DOHH2 (cell line): Measurements from ENCODE around the gene LRRC40.
"Not testable (repeated sequence)": the region's sequence is repeated elsewhere in the genome, so short reads cannot be mapped to it uniquely, and the experiment has no call there.

ENCODE experiments used
- H3F3A ChIP-seq: fragments of 200-600 bp; sonication (generic), shearing (Covaris generic); 2 replicates; pipeline ENCODE4 v1.6.0; 2016; ENCODE audit warnings: antibody characterized with exemption, mild to moderate bottlenecking; ENCODE audit not compliant: control insufficient read depth, insufficient read depth
- H3K27ac ChIP-seq: fragments of 200-600 bp; sonication (generic); 2 replicates; pipeline ENCODE4 v1.5.1; 2014; ENCODE audit warnings: low read depth, mild to moderate bottlenecking, low read length, moderate library complexity
- H3K27me3 ChIP-seq: fragments of 200-600 bp; sonication (generic); 2 replicates; pipeline ENCODE4 v1.6.1; 2014; ENCODE audit warnings: mild to moderate bottlenecking, low read length, mixed read lengths; ENCODE audit not compliant: control insufficient read depth
- H3K36me3 ChIP-seq: fragments of 200-600 bp; sonication (generic); 2 replicates; pipeline ENCODE4 v1.6.1; 2014; ENCODE audit warnings: mild to moderate bottlenecking, low read length, moderate library complexity, mixed read lengths; ENCODE audit not compliant: control insufficient read depth
- H3K4me1 ChIP-seq: fragments of 200-600 bp; sonication (generic); 2 replicates; pipeline ENCODE4 v1.6.1; 2014; ENCODE audit warnings: mild to moderate bottlenecking, low read length, mixed read lengths; ENCODE audit not compliant: control insufficient read depth
- H3K4me2 ChIP-seq: fragments of 200-600 bp; sonication (generic); 2 replicates; pipeline ENCODE4 v1.6.0; 2014; ENCODE audit warnings: mild to moderate bottlenecking, low read length, moderate library complexity
- H3K4me3 ChIP-seq: fragments of 200-600 bp; sonication (generic); 2 replicates; pipeline ENCODE4 v1.5.1; 2014; ENCODE audit warnings: mild to moderate bottlenecking, low read length, mixed read lengths
- H3K79me2 ChIP-seq: fragments of 200-600 bp; sonication (generic); 2 replicates; pipeline ENCODE4 v1.6.1; 2014; ENCODE audit warnings: mild to moderate bottlenecking, low read length, mixed read lengths; ENCODE audit not compliant: control insufficient read depth
- H3K9me2 ChIP-seq: fragments of 200-600 bp; sonication (generic); replicated peaks from 2 replicates; pipeline ENCODE4 v1.6.1; 2014; ENCODE audit warnings: mild to moderate bottlenecking, low read length, mixed read lengths; ENCODE audit not compliant: control insufficient read depth
- H3K9me3 ChIP-seq: fragments of 200-600 bp; sonication (generic); 2 replicates; pipeline ENCODE4 v1.6.1; 2014; ENCODE audit warnings: antibody characterized with exemption, low read length, mixed read lengths; ENCODE audit not compliant: control insufficient read depth, insufficient read depth
- H4K20me1 ChIP-seq: fragments of 200-600 bp; sonication (generic); 2 replicates; pipeline ENCODE4 v1.6.0; 2014; ENCODE audit warnings: low read depth, mild to moderate bottlenecking, antibody characterized with exemption, low read length, moderate library complexity; ENCODE audit not compliant: control insufficient read depth, insufficient read depth
- EZH2phosphoT487 ChIP-seq: fragments of 200-600 bp; sonication (generic); IDR thresholded peaks from 2 replicates; pipeline ENCODE4 v1.6.1; 2017; ENCODE audit warnings: borderline replicate concordance, mild to moderate bottlenecking, antibody characterized with exemption, low read length, moderate library complexity, mixed read lengths
- TF ChIP-seq, protein P1 (sequence below): fragments of 200-600 bp; sonication (generic); IDR thresholded peaks from one replicate; pipeline ENCODE4 v1.5.1; 2014; ENCODE audit warnings: antibody characterized with exemption, mild to moderate bottlenecking, low read depth, low read length; ENCODE audit not compliant: poor library complexity, severe bottlenecking

LRRC40 gene

DNA sequence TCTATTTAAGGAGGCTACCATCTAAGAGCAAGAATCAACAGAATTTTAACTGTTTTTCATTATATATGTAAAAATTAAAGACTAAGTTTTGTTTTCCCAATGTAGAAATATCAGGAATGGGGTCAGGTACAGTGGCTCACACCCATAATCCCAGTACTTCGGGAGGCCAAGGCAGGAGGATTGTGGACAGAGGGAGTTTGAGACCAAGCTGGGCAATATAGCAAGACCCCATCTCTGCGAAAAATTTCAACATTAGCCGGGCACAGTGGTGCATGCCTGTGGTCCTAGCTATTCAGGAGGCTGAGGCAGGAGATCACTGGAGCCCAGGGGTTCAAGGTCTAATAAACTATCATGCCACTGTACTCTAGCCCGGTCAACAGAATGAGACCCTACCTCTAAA lies 5.3 kb downstream of the LRRC40 start:
- Histone ChIP-seq H4K20me1 (no peaks in the 10 kb centered on the region), H3K27me3 (no peaks in the 10 kb centered on the region), H3K36me3 (peaks cover 8% of the 10 kb centered on the region), H3K4me1 (peaks cover 24% of the 10 kb centered on the region), H3K9me3 (no peaks in the 10 kb centered on the region), H3K9me2 (no peaks in the 10 kb centered on the region), H3K4me2 (no peak overlapping the region), H3K4me3 (no peak overlapping the region), H3K27ac (no peak overlapping the region), H3F3A (0 out of 2 replicates have a peak, but pooled peaks cover 5% of the 10 kb centered on the region), H3K79me2 (peaks cover 96% of the 10 kb centered on the region)
- TF ChIP-seq EZH2phosphoT487, result no peak

DNA sequence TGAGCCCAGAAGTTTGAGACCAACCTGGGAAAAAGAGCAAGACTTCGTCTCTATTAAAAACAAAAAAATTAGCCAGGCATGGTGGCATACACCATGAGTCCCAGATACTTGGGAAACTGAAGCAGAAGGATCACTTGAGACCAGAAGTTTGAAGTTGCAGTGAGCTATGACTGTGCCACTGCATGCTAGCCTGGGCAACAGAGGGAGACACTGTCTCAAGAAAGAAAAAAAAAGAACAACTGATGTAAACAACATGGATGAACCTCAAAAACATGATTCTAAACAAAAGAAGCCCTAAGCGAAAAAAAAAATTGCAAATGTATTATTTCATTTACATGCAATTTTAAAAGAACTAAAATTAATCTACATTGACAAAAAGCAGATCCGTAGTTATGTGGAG lies 9.0 kb downstream of the LRRC40 start:
- Histone ChIP-seq H4K20me1 (no peaks in the 10 kb centered on the region), H3K4me2 (no peak overlapping the region), H3K36me3 (peaks cover 4% of the 10 kb centered on the region), H3K4me3 (no peak overlapping the region), H3F3A (0 out of 2 replicates have a peak, but pooled peaks cover 5% of the 10 kb centered on the region), H3K27ac (no peak overlapping the region), H3K9me3 (no peaks in the 10 kb centered on the region), H3K4me1 (no peaks in the 10 kb centered on the region), H3K9me2 (no peaks in the 10 kb centered on the region), H3K27me3 (no peaks in the 10 kb centered on the region), H3K79me2 (peaks cover 95% of the 10 kb centered on the region)
- no peak for TF ChIP-seq EZH2phosphoT487
- TF ChIP-seq, protein P1, sequence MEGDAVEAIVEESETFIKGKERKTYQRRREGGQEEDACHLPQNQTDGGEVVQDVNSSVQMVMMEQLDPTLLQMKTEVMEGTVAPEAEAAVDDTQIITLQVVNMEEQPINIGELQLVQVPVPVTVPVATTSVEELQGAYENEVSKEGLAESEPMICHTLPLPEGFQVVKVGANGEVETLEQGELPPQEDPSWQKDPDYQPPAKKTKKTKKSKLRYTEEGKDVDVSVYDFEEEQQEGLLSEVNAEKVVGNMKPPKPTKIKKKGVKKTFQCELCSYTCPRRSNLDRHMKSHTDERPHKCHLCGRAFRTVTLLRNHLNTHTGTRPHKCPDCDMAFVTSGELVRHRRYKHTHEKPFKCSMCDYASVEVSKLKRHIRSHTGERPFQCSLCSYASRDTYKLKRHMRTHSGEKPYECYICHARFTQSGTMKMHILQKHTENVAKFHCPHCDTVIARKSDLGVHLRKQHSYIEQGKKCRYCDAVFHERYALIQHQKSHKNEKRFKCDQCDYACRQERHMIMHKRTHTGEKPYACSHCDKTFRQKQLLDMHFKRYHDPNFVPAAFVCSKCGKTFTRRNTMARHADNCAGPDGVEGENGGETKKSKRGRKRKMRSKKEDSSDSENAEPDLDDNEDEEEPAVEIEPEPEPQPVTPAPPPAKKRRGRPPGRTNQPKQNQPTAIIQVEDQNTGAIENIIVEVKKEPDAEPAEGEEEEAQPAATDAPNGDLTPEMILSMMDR, result no peak

DNA sequence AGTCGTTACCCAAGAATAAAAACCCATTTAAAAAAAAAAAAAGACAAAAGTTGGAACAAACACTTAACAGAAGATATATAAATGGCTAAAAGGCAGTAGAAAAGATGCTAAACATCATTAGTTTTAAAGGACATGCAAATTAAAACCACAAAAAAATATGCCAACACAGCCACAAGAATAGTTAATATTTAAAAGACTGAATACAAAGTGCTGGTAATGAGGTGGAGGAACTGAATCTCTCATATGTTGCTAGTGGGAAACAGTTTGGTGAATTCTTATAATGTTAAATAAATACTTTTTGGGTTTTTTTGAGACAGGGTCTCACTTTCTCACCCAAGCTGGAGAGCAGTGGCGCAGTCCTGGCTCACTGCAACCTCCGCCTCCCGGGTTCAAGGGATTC lies 10.0 kb downstream of the LRRC40 start:
- H3K9me2 ChIP-seq, result no peaks in the 10 kb centered on the region
- no peak overlapping the region for H3K27ac ChIP-seq
- peaks cover 4% of the 10 kb centered on the region for H3K36me3 ChIP-seq
- peaks cover 93% of the 10 kb centered on the region for H3K79me2 ChIP-seq
- no peaks in the 10 kb centered on the region for H3K27me3 ChIP-seq
- no peaks in the 10 kb centered on the region for H3K9me3 ChIP-seq
- TF ChIP-seq, protein P1, result no peak
- TF ChIP-seq EZH2phosphoT487, result no peak
- H3K4me2 ChIP-seq, result no peak overlapping the region
- H4K20me1 ChIP-seq, result no peaks in the 10 kb centered on the region
- H3K4me3 ChIP-seq, result no peak overlapping the region
- H3F3A ChIP-seq, result 0 out of 2 replicates have a peak, but pooled peaks cover 5% of the 10 kb centered on the region
- no peaks in the 10 kb centered on the region for H3K4me1 ChIP-seq

DNA sequence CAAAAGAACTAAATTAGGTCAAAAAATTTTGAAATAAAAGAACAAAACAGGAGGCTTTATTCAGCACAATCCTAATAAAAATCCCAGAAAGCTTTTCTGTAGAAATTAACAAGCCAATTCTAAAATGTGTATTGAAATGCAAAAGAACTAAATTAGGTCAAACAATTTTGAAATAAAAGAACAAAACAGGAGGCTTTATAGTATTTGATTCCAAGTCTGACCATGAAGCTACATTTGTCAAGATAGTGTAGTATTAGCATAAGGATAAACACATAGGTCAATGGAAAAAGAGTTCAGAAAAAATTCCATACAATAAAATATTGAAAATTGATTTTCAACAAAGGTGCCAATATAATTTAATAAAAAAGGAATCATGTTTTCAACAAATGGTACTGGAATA lies 10.8 kb downstream of the LRRC40 start:
- no peak for TF ChIP-seq EZH2phosphoT487
- TF ChIP-seq, protein P1, result no peak
- peaks cover 93% of the 10 kb centered on the region for H3K79me2 ChIP-seq

DNA sequence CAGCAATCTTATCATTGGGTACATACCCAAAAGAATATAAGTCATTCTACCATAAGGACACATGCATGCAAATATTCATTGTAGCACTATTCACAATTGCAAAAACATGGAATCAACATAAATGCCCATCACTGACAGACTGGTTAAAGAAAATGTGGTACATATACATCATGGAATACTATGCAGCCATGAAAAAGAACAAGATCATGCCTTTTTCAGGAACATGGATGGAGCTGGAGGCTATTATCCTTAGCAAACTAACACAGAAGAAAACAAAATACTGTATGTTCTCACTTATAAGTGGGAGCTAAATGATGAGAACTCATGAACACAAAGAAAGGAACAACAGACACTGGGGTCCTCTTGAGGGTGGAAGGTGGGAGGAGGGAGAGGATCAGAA lies 12.9 kb downstream of the LRRC40 start:
- not testable (repeated sequence) for H3K9me2 ChIP-seq, H3K27me3 ChIP-seq, H3K9me3 ChIP-seq, H3K27ac ChIP-seq, H3F3A ChIP-seq, H3K4me3 ChIP-seq, H3K4me2 ChIP-seq, H3K4me1 ChIP-seq, H4K20me1 ChIP-seq
- peaks cover 85% of the 10 kb centered on the region for H3K79me2 ChIP-seq
- H3K36me3 ChIP-seq, result peaks cover 11% of the 10 kb centered on the region

More for the DNA sequence above, 10.8 kb downstream of the LRRC40 start:
- H3K4me3 ChIP-seq, result no peak overlapping the region
- no peak overlapping the region for H3K27ac ChIP-seq
- H3K27me3 ChIP-seq, result no peaks in the 10 kb centered on the region
- H3K9me2 ChIP-seq, result no peaks in the 10 kb centered on the region
- H3K9me3 ChIP-seq, result no peaks in the 10 kb centered on the region
- no peaks in the 10 kb centered on the region for H3K4me1 ChIP-seq
- H3K4me2 ChIP-seq, result no peak overlapping the region
- H4K20me1 ChIP-seq, result 0 out of 2 replicates have a peak, but pooled peaks cover 5% of the 10 kb centered on the region
- H3F3A ChIP-seq, result 0 out of 2 replicates have a peak, but pooled peaks cover 5% of the 10 kb centered on the region
- H3K36me3 ChIP-seq, result peaks cover 7% of the 10 kb centered on the region
